Spleen (tissue), 11 donors: Measurements from ENCODE around the gene XIRP2. TPM values are rescaled to one million over a fixed set of nuclear protein-coding genes. Genes with fewer than 3 reads are reported as not detected.

Experiments
- DNase-seq: peaks from one replicate; pipeline ENCODE4 v3.0.0-alpha.2; 2020
- H3K27ac ChIP-seq, 8 donors: fragments of 200-600 bp; sonication (generic) in 7 of 8; 1 replicate in 4 of 8; 2 replicates in 4 of 8; pipeline versions ENCODE4 v1.5.0 to v1.8.0; 2016 to 2021; ENCODE audit warnings: inconsistent platforms in 4 of 8, mild to moderate bottlenecking in 4 of 8, moderate library complexity in 1 of 8
- H3K27me3 ChIP-seq, 7 donors: fragments of 200-600 bp; sonication (generic) in 6 of 7; replicated peaks in 1 of 7; 1 replicate in 4 of 7; 2 replicates in 3 of 7; pipeline versions ENCODE4 v1.5.0 to v1.8.0; 2016 to 2021; ENCODE audit warnings: inconsistent platforms in 3 of 7, mild to moderate bottlenecking in 1 of 7
- H3K36me3 ChIP-seq, 6 donors: fragments of 200-600 bp; sonication (generic) in 5 of 6; 1 replicate in 4 of 6; 2 replicates in 2 of 6; pipeline versions ENCODE4 v1.5.0 to v1.8.0; 2016 to 2021; ENCODE audit warnings: inconsistent platforms in 2 of 6
- H3K4me1 ChIP-seq, 6 donors: fragments of 200-600 bp; sonication (generic) in 5 of 6; 1 replicate in 3 of 6; 2 replicates in 3 of 6; pipeline versions ENCODE4 v1.5.0 to v1.8.0; 2016 to 2021; ENCODE audit warnings: inconsistent platforms in 3 of 6
- H3K4me3 ChIP-seq, 8 donors: fragments of 200-600 bp; sonication (generic) in 7 of 8; 1 replicate in 4 of 8; 2 replicates in 4 of 8; pipeline versions ENCODE4 v1.5.0 to v1.8.0; 2016 to 2021; ENCODE audit warnings: inconsistent platforms in 4 of 8, mild to moderate bottlenecking in 4 of 8, moderate library complexity in 2 of 8
- H3K9me3 ChIP-seq, 8 donors: fragments of 200-600 bp; sonication (generic) in 7 of 8; 1 replicate in 4 of 8; 2 replicates in 4 of 8; pipeline versions ENCODE4 v1.5.0 to v1.8.0; 2016 to 2021; ENCODE audit warnings: inconsistent platforms in 4 of 8
- POLR2A ChIP-seq, 3 donors: fragments of 450-650 bp; IDR thresholded peaks; one replicate each; pipeline ENCODE4 v1.5.1; 2017; ENCODE audit warnings: antibody characterized with exemption in 3 of 3, mild to moderate bottlenecking in 1 of 3
- POLR2AphosphoS5 ChIP-seq, 3 donors: sonication (generic); formaldehyde crosslinking; IDR thresholded peaks; one replicate each; pipeline ENCODE4 v1.5.1; 2017; ENCODE audit warnings: antibody characterized with exemption in 3 of 3
- WGBS, 5 donors: extraction: QIAGEN DNeasy Blood & Tissue Kit in 3 of 5; methylation state at CpG; one replicate each; pipeline versions ENCODE4 v1.1.5 to v1.1.7; 2013 to 2018; 5-methylcytosine and 5-hydroxymethylcytosine counted together
- intact Hi-C: fragments of 100-400 bp; cut with DNase I; formaldehyde crosslinking; loops from one replicate; pipeline ENCODE4 v1.15.0; 2023; ENCODE audit warnings: low total_unique reads
- polyA plus RNA-seq, 3 donors: library from polyadenylated mRNA; stranded (reverse); fragments of 200-250 nt; gene quantifications; one replicate each; pipeline ENCODE4 v1.2.1, GENCODE V29; 2013
- total RNA-seq, 7 donors: library from RNA; depleted of rRNA in 3 of 7; stranded (reverse); fragments of >200 nt in 3 of 7; fragmentation: NEBNext Ultra II Directional in 4 of 7; extraction: Animal tissue kit (Norgen Biotek cat#: 25700) in 4 of 7; gene quantifications; one replicate each; pipeline versions ENCODE4 v1.1.0 to v1.2.1, GENCODE V29; 2016 to 2021
- TF ChIP-seq, protein P1 (sequence below), 11 experiments: fragments of 200-600 bp in 7 of 11; fragments of 450-650 bp in 4 of 11; sonication (generic) in 4 of 11; IDR thresholded peaks in 8 of 11; conservative IDR thresholded peaks in 3 of 11; 1 replicate in 7 of 11; 2 replicates in 4 of 11; pipeline versions ENCODE4 v1.4.0 to v1.8.0; 2016 to 2021; ENCODE audit warnings: antibody characterized with exemption in 11 of 11, inconsistent platforms in 4 of 11, mild to moderate bottlenecking in 1 of 11
- donor health status: healthy with polysubstance abuse.
- donor health status: DM: no; HTN: no; CAD: no; lungs with moderate emphysema.
- donor health status: DM: no; HTN: no; CAD: no.
- donor health status: Bipolar disorder and iron deficiency.
- donor health status: healthy.
- donor health status: DM: no; HTN: no; CAD: no.
- donor health status: DM: yes; HTN: yes; CAD: no.

The XIRP2 gene
- total and polyA plus RNA-seq, 10 donors = 0.10 to 3.2 (median 0.47) TPM

DNA sequence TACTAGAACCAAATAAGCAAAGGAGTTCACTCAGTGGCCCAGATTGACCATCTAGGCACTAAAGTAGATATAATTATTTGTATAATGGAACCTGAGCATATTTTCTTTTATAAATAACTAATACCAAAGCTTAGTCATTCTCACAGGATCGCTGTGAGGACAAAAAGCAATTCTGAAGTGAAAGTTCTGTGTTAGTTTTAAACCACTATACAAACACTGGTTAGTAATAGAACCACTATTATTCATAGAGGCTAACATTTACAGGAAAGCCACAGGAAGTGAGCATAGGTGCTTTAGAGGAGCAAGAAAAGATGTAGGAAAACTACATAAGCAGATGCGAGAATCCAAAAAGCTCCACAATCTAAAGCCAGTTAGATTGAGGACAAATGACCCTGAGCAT is 364.7 kb downstream of the XIRP2 start:
- Histone ChIP-seq H3K9me3 (peaks cover 0 to 12% (median 0%) of the 10 kb centered on the region in 8 donors), H3K36me3 (no peaks in the 10 kb centered on the region), H3K4me3 (no peak overlapping the region), H3K4me1 (no peaks in the 10 kb centered on the region), H3K27ac (no peak overlapping the region), H3K27me3 (no peaks in the 10 kb centered on the region)
- no peak for DNase-seq
- TF ChIP-seq POLR2AphosphoS5 (IDR thresholded peaks at IDR 0.05) = no peak
- TF ChIP-seq, protein P1, sequence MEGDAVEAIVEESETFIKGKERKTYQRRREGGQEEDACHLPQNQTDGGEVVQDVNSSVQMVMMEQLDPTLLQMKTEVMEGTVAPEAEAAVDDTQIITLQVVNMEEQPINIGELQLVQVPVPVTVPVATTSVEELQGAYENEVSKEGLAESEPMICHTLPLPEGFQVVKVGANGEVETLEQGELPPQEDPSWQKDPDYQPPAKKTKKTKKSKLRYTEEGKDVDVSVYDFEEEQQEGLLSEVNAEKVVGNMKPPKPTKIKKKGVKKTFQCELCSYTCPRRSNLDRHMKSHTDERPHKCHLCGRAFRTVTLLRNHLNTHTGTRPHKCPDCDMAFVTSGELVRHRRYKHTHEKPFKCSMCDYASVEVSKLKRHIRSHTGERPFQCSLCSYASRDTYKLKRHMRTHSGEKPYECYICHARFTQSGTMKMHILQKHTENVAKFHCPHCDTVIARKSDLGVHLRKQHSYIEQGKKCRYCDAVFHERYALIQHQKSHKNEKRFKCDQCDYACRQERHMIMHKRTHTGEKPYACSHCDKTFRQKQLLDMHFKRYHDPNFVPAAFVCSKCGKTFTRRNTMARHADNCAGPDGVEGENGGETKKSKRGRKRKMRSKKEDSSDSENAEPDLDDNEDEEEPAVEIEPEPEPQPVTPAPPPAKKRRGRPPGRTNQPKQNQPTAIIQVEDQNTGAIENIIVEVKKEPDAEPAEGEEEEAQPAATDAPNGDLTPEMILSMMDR (IDR thresholded peaks at IDR 0.05 in 8 of 11, conservative IDR thresholded peaks at IDR 0.05 in 3 of 11) = no peak
- no peak for TF ChIP-seq POLR2A (IDR thresholded peaks at IDR 0.05)
- intact Hi-C loops = no loop called here
- WGBS, 5 donors = 51 to 63% (median 54%) methylated on average over 2 of the region's 2 CpGs

DNA sequence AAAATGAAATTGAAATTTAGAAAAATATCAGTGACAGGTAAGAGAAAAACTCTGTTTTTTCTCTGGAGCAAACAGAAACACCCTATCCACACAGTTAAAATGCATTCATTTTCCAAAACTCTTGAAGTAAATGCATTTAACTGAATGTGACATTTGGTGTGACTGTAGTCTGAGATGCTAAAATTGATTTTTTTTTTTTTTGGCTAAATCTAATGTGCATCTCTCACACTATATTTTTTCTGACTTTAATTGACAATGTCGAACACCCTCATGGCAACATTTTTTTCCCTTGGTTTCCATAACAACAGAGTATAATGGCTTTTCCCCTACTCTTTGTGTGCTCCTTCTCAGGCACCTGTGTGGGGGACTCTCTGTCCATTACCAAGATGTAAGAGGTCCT is 366.4 kb downstream of the XIRP2 start:
- Histone ChIP-seq H3K4me3 (no peak overlapping the region), H3K27me3 (no peaks in the 10 kb centered on the region), H3K4me1 (no peaks in the 10 kb centered on the region), H3K36me3 (no peaks in the 10 kb centered on the region), H3K27ac (no peak overlapping the region), H3K9me3 (peaks cover 0 to 4% (median 0%) of the 10 kb centered on the region in 8 donors)
- intact Hi-C loops = no loop called here
- WGBS, 5 donors = 78 to 90% (median 81%) methylated on average over 1 of the region's 1 CpG
- no peak for DNase-seq
- TF ChIP-seq POLR2AphosphoS5 (IDR thresholded peaks at IDR 0.05) (no peak), POLR2A (IDR thresholded peaks at IDR 0.05) (no peak)
- TF ChIP-seq, protein P1 (IDR thresholded peaks at IDR 0.05 in 8 of 11, conservative IDR thresholded peaks at IDR 0.05 in 3 of 11) = no peak

DNA sequence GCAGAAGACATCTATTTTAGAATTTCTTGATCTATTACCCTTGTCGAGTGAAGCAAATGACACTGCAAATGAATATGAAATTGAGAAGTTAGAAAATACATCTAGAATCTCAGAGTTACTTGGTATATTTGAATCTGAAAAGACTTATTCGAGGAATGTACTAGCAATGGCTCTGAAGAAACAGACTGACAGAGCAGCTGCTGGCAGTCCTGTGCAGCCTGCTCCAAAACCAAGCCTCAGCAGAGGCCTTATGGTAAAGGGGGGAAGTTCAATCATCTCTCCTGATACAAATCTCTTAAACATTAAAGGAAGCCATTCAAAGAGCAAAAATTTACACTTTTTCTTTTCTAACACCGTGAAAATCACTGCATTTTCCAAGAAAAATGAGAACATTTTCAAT is 370.4 kb downstream of the XIRP2 start:
- no peaks in the 10 kb centered on the region for H3K4me1 ChIP-seq
- no peaks in the 10 kb centered on the region for H3K36me3 ChIP-seq
- no peaks in the 10 kb centered on the region for H3K27me3 ChIP-seq
- WGBS, 5 donors = 70 to 82% (median 81%) methylated on average over 3 of the region's 3 CpGs
- intact Hi-C loops = no loop called here
- H3K27ac ChIP-seq = no peak overlapping the region
- no peak overlapping the region for H3K4me3 ChIP-seq
- DNase-seq = no peak
- no peaks in the 10 kb centered on the region for H3K9me3 ChIP-seq
- TF ChIP-seq POLR2A (IDR thresholded peaks at IDR 0.05) = no peak
- TF ChIP-seq, protein P1 (IDR thresholded peaks at IDR 0.05 in 8 of 11, conservative IDR thresholded peaks at IDR 0.05 in 3 of 11) = no peak
- TF ChIP-seq POLR2AphosphoS5 (IDR thresholded peaks at IDR 0.05) = no peak

DNA sequence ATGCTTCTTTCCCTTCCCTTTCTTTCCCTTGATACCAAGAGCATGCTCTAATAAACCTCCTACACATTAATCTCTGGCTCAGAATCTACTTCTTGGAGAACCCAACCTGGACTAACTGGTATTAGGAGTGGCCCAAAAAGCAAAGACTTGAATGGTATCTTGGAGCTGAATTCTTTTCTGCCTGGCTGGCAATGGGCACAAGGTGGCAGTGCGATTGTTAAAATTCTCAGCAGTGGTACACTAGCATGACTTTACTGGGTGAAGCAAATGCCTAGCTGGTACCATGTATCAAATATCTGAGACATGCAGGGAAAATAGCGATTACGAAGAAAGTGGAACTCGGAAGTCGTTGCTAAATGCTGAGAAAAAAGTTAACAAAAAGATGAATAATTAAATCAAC is 376.1 kb downstream of the XIRP2 start:
- TF ChIP-seq, protein P1 (IDR thresholded peaks at IDR 0.05 in 8 of 11, conservative IDR thresholded peaks at IDR 0.05 in 3 of 11) = peak in 2 of 11 experiments; percentile 24 to 32
- no peak for TF ChIP-seq POLR2A (IDR thresholded peaks at IDR 0.05)
- no peak for TF ChIP-seq POLR2AphosphoS5 (IDR thresholded peaks at IDR 0.05)
- intact Hi-C loops = no loop called here
- Histone ChIP-seq H3K36me3 (no peaks in the 10 kb centered on the region), H3K27ac (no peak overlapping the region), H3K9me3 (peaks cover 0 to 22% (median 14%) of the 10 kb centered on the region in 8 donors), H3K27me3 (no peaks in the 10 kb centered on the region), H3K4me3 (no peak overlapping the region), H3K4me1 (no peaks in the 10 kb centered on the region)
- no peak for DNase-seq
- 82 to 92% (median 90%) methylated on average over 5 of the region's 5 CpGs for WGBS, 5 donors
